H1 (cell line): ENCODE measurements around the gene VPS11. TPM values are rescaled to one million over a fixed set of nuclear protein-coding genes. Genes with fewer than 3 reads are reported as not detected.

ENCODE experiments used
- CTCF ChIA-PET: fragments of 300-600 bp; sonication (Branson Sonifier 250); formaldehyde crosslinking; loops from one replicate; lab custom pipeline; 2021; ENCODE audit not compliant: partially characterized antibody; lab: Charles Lee
- POLR2A ChIA-PET: fragments of 300-600 bp; sonication (Branson Sonifier 250); formaldehyde crosslinking; loops from one replicate; lab custom pipeline; 2021; ENCODE audit warnings: inconsistent platforms; ENCODE audit not compliant: partially characterized antibody; lab: Charles Lee
- DNase-seq, 2 experiments: peaks; one replicate each; pipeline versions ENCODE4 v3.0.0 to v3.0.0-alpha.2; 2010 to 2022; ENCODE audit warnings: low spot score in 2 of 2, low read depth in 1 of 2, mixed read lengths in 1 of 2
- FAIRE-seq: peaks from 2 replicates; lab custom pipeline; 2011; peaks lifted over from hg19 to GRCh38; lab: Jason Lieb, UNC
- H2AFZ ChIP-seq: 2 replicates; pipeline ENCODE4 v1.8.1; 2012; ENCODE audit warnings: low read length, inconsistent platforms
- H2AK5ac ChIP-seq: 2 replicates; pipeline ENCODE4 v1.6.1; 2013; ENCODE audit warnings: low read depth, low read length
- H2BK120ac ChIP-seq: replicated peaks from 2 replicates; pipeline ENCODE3; 2013; ENCODE audit warnings: low read depth, low read length, inconsistent platforms
- H2BK12ac ChIP-seq: 2 replicates; pipeline ENCODE4 v1.6.1; 2013; ENCODE audit warnings: low read depth, low read length
- H2BK15ac ChIP-seq: 2 replicates; pipeline ENCODE4 v1.6.1; 2013; ENCODE audit warnings: low read length
- H2BK20ac ChIP-seq: 2 replicates; pipeline ENCODE4 v1.6.1; 2013; ENCODE audit warnings: low read length
- H2BK5ac ChIP-seq: 2 replicates; pipeline ENCODE4 v1.6.1; 2013; ENCODE audit warnings: low read depth, low read length
- H3K14ac ChIP-seq: 2 replicates; pipeline ENCODE4 v1.6.1; 2013; ENCODE audit warnings: inconsistent platforms; ENCODE audit not compliant: insufficient read length
- H3K18ac ChIP-seq: 2 replicates; pipeline ENCODE4 v1.6.1; 2013; ENCODE audit warnings: low read length; ENCODE audit errors: extremely low read depth
- H3K23ac ChIP-seq: 2 replicates; pipeline ENCODE4 v1.6.1; 2013; ENCODE audit warnings: inconsistent platforms; ENCODE audit not compliant: insufficient read length
- H3K23me2 ChIP-seq: 2 replicates; pipeline ENCODE4 v1.6.1; 2013; ENCODE audit warnings: low read depth, low read length
- H3K27ac ChIP-seq: 2 replicates; pipeline ENCODE4 v1.6.1; 2011; ENCODE audit warnings: low read depth, low read length, inconsistent platforms
- H3K27me3 ChIP-seq, 4 experiments: replicated peaks in 1 of 4; 1 replicate in 1 of 4; 2 replicates in 3 of 4; pipeline versions ENCODE4 v1.6.1 to v1.8.1; 2011 to 2013; ENCODE audit warnings: low read length in 3 of 4, mild to moderate bottlenecking in 3 of 4, inconsistent platforms in 2 of 4, mixed read lengths in 2 of 4, moderate library complexity in 1 of 4; ENCODE audit not compliant: control insufficient read depth in 3 of 4, insufficient read depth in 3 of 4; ENCODE audit errors: extremely low read depth in 1 of 4
- H3K36me3 ChIP-seq, 4 experiments: 2 replicates each; pipeline versions ENCODE4 v1.6.1 to v1.8.1; 2011 to 2013; ENCODE audit warnings: mild to moderate bottlenecking in 4 of 4, low read length in 3 of 4, moderate library complexity in 2 of 4, control low read depth in 1 of 4, inconsistent platforms in 1 of 4; ENCODE audit not compliant: insufficient read depth in 4 of 4, control insufficient read depth in 2 of 4
- H3K4ac ChIP-seq: replicated peaks from 2 replicates; pipeline ENCODE3; 2013; ENCODE audit warnings: low read length, low read depth, mixed read lengths, inconsistent platforms; ENCODE audit not compliant: insufficient read length
- H3K4me1 ChIP-seq, 4 experiments: replicated peaks in 1 of 4; 1 replicate in 1 of 4; 2 replicates in 3 of 4; pipeline versions ENCODE4 v1.6.1 to v1.8.1; 2011 to 2013; ENCODE audit warnings: low read length in 3 of 4, inconsistent platforms in 2 of 4, mixed read lengths in 1 of 4; ENCODE audit not compliant: insufficient read depth in 4 of 4, control insufficient read depth in 3 of 4
- H3K4me2 ChIP-seq, 2 experiments: 2 replicates each; pipeline versions ENCODE4 v1.6.1 to v1.8.1; 2011 to 2013; ENCODE audit warnings: low read depth in 2 of 2, low read length in 2 of 2, control low read depth in 1 of 2, inconsistent platforms in 1 of 2, mild to moderate bottlenecking in 1 of 2; ENCODE audit not compliant: insufficient read depth in 1 of 2
- H3K4me3 ChIP-seq, 4 experiments: fragments of 200-600, 300-600 bp in 1 of 4; sonication (generic), shearing (Covaris generic), sonication (Bioruptor Twin) in 1 of 4; 2 replicates each; pipeline versions ENCODE4 v1.5.1 to v1.8.1; 2011 to 2016; ENCODE audit warnings: low read length in 4 of 4, low read depth in 3 of 4, control low read depth in 2 of 4, inconsistent platforms in 2 of 4, mild to moderate bottlenecking in 2 of 4, mixed read lengths in 1 of 4, moderate library complexity in 1 of 4; ENCODE audit not compliant: insufficient read depth in 2 of 4; ENCODE audit errors: extremely low read depth in 1 of 4
- H3K56ac ChIP-seq: replicated peaks from 2 replicates; pipeline ENCODE3; 2013; ENCODE audit warnings: low read depth, mild to moderate bottlenecking, mixed read lengths, low read length, inconsistent platforms; ENCODE audit not compliant: insufficient read length
- H3K79me1 ChIP-seq: 2 replicates; pipeline ENCODE4 v1.6.1; 2013; ENCODE audit warnings: low read depth, low read length, control low read depth
- H3K79me2 ChIP-seq, 2 experiments: 2 replicates each; pipeline versions ENCODE4 v1.6.1 to v1.8.1; 2012 to 2013; ENCODE audit warnings: low read length in 2 of 2, mild to moderate bottlenecking in 2 of 2, inconsistent platforms in 1 of 2; ENCODE audit not compliant: insufficient read depth in 2 of 2, control insufficient read depth in 1 of 2
- H3K9ac ChIP-seq, 4 experiments: replicated peaks in 1 of 4; 1 replicate in 1 of 4; 2 replicates in 3 of 4; pipeline versions ENCODE4 v1.6.1 to v1.8.1; 2011 to 2013; ENCODE audit warnings: low read depth in 3 of 4, low read length in 3 of 4, control low read depth in 2 of 4, mild to moderate bottlenecking in 2 of 4, moderate library complexity in 2 of 4, inconsistent platforms in 1 of 4; ENCODE audit errors: extremely low read depth in 1 of 4
- H3K9me3 ChIP-seq, 2 experiments: 2 replicates each; pipeline versions ENCODE4 v1.6.1 to v1.8.1; 2012 to 2013; ENCODE audit warnings: mild to moderate bottlenecking in 2 of 2, moderate library complexity in 2 of 2, control low read depth in 1 of 2, inconsistent platforms in 1 of 2, low read depth in 1 of 2, low read length in 1 of 2, mixed read lengths in 1 of 2; ENCODE audit not compliant: insufficient read depth in 2 of 2
- H4K20me1 ChIP-seq, 2 experiments: replicated peaks in 1 of 2; 2 replicates each; pipeline versions ENCODE3 to v1.8.1; 2011 to 2013; ENCODE audit warnings: inconsistent platforms in 2 of 2, low read length in 2 of 2, mild to moderate bottlenecking in 1 of 2; ENCODE audit not compliant: insufficient read depth in 2 of 2, control insufficient read depth in 1 of 2
- H4K5ac ChIP-seq: 2 replicates; pipeline ENCODE4 v1.6.1; 2013; ENCODE audit warnings: low read length, low read depth, mixed read lengths, inconsistent platforms; ENCODE audit not compliant: insufficient read length
- H4K8ac ChIP-seq: 2 replicates; pipeline ENCODE4 v1.8.0; 2013; ENCODE audit warnings: mild to moderate bottlenecking, moderate library complexity, low read length, inconsistent platforms; ENCODE audit not compliant: insufficient read depth; ENCODE audit errors: extremely low read depth
- H4K91ac ChIP-seq: replicated peaks from 2 replicates; pipeline ENCODE3; 2013; ENCODE audit warnings: low read length, mixed read lengths, inconsistent platforms; ENCODE audit not compliant: insufficient read length
- CHD2 ChIP-seq: IDR thresholded peaks from 2 replicates; pipeline ENCODE4 v1.6.1; 2012; ENCODE audit warnings: low read length, improper control_type of control experiment
- JUND ChIP-seq: IDR thresholded peaks from 2 replicates; pipeline ENCODE4 v1.6.1; 2011; ENCODE audit warnings: mild to moderate bottlenecking, improper control_type of control experiment, low read length
- KDM1A ChIP-seq: fragments of 200-600, 300-600 bp; sonication (generic); IDR thresholded peaks from 2 replicates; pipeline ENCODE4 v1.7.1; 2016; ENCODE audit warnings: mild to moderate bottlenecking, low read length, borderline replicate concordance
- RFX5 ChIP-seq: IDR thresholded peaks from 2 replicates; pipeline ENCODE4 v1.6.1; 2011; ENCODE audit warnings: low read depth, low read length, improper control_type of control experiment, borderline replicate concordance
- SAP30 ChIP-seq: fragments of 300-600 bp; sonication (generic); IDR thresholded peaks from 2 replicates; pipeline ENCODE4 v1.7.1; 2012; ENCODE audit warnings: low read length, moderate library complexity, mild to moderate bottlenecking, inconsistent platforms; ENCODE audit not compliant: insufficient read depth, insufficient replicate concordance
- SIRT6 ChIP-seq: IDR thresholded peaks from one replicate; pipeline ENCODE4 v1.7.1; 2012; ENCODE audit warnings: low read length, inconsistent platforms
- SP1 ChIP-seq: IDR thresholded peaks from 2 replicates; pipeline ENCODE4 v1.6.1; 2011; ENCODE audit warnings: low read depth, low read length
- WGBS, 2 experiments: shearing (Covaris generic) in 1 of 2; methylation state at CpG; one replicate each; pipeline versions ENCODE4 v1.1.6 to v1.1.7; 2013 to 2015; ENCODE audit warnings: low lambda C conversion rate in 2 of 2, mixed read lengths in 2 of 2, inconsistent platforms in 1 of 2, low coverage in 1 of 2, missing lambda C conversion rate in 1 of 2; ENCODE audit not compliant: insufficient replicate concordance in 2 of 2, insufficient coverage in 1 of 2, insufficient read length in 1 of 2; ENCODE audit errors: extremely low coverage in 1 of 2, missing lambda C conversion rate in 1 of 2; 5-methylcytosine and 5-hydroxymethylcytosine counted together
- polyA plus RNA-seq, 7 experiments: library from polyadenylated mRNA; depleted of rRNA in 3 of 7; stranded (reverse) in 5 of 7; unstranded in 2 of 7; fragments of >200 nt in 5 of 7; fragments of 200-250 nt in 2 of 7; gene quantifications; 1 replicate in 5 of 7; 2 replicates in 1 of 7; 4 replicates in 1 of 7; pipeline versions ENCODE4 v1.2.1 to v1.2.3, GENCODE V29; 2011 to 2013; ENCODE audit warnings: missing spikeins in 2 of 7, mixed read lengths in 2 of 7
- total RNA-seq: library from RNA; stranded (reverse); fragmentation: NEBNext Ultra II Directional; extraction: Animal tissue kit (Norgen Biotek cat#: 25700); gene quantifications from 2 replicates; pipeline ENCODE4 v1.2.1, GENCODE V29; 2021

Gene VPS11
- total and polyA plus RNA-seq, 2 of the 8 experiments (the other 6 are each of a cell fraction or from before 2014, with no cell fraction given), result 13.1 to 15.5 TPM

DNA sequence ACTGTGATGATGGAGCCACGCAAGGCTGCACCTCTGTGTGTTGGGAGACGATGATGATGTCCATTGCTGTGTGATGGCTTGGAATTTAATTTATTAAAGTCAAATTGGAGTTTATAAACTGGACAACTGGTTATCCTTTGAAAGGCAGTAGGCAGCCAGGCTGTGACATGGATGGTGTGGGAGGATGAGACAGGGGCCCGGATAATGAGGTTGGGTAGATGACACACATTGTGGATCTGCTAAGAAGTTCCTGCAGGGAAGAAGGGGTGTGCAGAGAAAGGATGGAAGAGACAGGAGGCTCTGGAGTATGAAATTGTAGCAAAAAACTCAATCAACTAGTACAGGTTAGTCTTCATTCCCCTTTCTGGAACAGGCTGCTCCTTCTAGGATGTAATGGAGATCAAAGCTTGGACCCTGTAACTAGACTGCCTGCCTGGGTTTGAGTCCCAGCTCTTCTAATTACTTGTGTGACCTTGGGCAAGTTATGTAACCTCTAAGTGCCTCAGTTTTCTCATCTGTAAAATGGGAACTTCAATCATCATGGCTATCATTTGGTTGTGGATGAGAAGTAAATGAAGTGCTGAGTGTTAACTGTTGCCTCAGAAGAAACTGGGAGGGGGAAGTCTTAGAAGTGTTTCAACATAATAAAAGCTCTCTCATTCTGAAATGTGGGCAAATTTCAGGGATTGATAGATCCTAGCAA, 49.5 kb downstream of the VPS11 start:
- Histone ChIP-seq H3K79me1 (0 out of 2 replicates have a peak, but pooled peaks cover 2% of the 10 kb centered on the region), H4K91ac (no peak overlapping the region), H2BK15ac (no peak overlapping the region), H2BK12ac (no peak overlapping the region), H4K5ac (no peak overlapping the region), H3K18ac (no peak overlapping the region), H3K23me2 (peaks cover 3% of the 10 kb centered on the region; the same call in 1 of the 2 replicates), H3K23ac (no peak overlapping the region), H2AK5ac (no peak overlapping the region), H3K56ac (no peak overlapping the region), H3K4me2 (no peak overlapping the region), H3K4ac (no peak overlapping the region), H3K36me3 (no peaks in the 10 kb centered on the region), H3K14ac (no peak overlapping the region), H2BK5ac (no peak overlapping the region), H2BK120ac (no peak overlapping the region), H4K8ac (no peak overlapping the region), H3K4me3 (no peak overlapping the region), H3K79me2 (peaks cover 2 to 6% of the 10 kb centered on the region in 2 experiments), H2BK20ac (no peak overlapping the region), H3K4me1 (peaks cover under 1 to 5% (median 3%) of the 10 kb centered on the region in 4 experiments; a peak in 6 of 7 replicates), H3K27ac (no peak overlapping the region), H3K9ac (no peak overlapping the region), H3K9me3 (no peaks in the 10 kb centered on the region), H4K20me1 (no peaks in the 10 kb centered on the region), H2AFZ (no peak overlapping the region), H3K27me3 (no peaks in the 10 kb centered on the region)
- POLR2A ChIA-PET, result interaction anchor here (0.6 to 0.8 kb wide), 3 partner anchors 23 to 64 kb away, joined by 3 read pairs; no protein-coding TSS in a partner anchor
- WGBS, 2 experiments, result 92% methylated on average over 3 of the region's 3 CpGs; no CpG with 5 or more reads in 1 of the 2 experiments
- FAIRE-seq, result no peak
- TF ChIP-seq RFX5 (no peak), SIRT6 (no peak), SAP30 (no peak), SP1 (no peak), JUND (no peak), KDM1A (no peak), CHD2 (no peak)
- CTCF ChIA-PET, result interaction anchor here (1.4 to 4.9 kb wide), 3 partner anchors 9 to 28 kb away, joined by 4 to 26 read pairs (median 5); partner anchors contain the start of gene C2CD2L
- DNase-seq, result no peak
